Measurements from ENCODE around the gene ZFAND2B.

Gene ZFAND2B

DNA sequence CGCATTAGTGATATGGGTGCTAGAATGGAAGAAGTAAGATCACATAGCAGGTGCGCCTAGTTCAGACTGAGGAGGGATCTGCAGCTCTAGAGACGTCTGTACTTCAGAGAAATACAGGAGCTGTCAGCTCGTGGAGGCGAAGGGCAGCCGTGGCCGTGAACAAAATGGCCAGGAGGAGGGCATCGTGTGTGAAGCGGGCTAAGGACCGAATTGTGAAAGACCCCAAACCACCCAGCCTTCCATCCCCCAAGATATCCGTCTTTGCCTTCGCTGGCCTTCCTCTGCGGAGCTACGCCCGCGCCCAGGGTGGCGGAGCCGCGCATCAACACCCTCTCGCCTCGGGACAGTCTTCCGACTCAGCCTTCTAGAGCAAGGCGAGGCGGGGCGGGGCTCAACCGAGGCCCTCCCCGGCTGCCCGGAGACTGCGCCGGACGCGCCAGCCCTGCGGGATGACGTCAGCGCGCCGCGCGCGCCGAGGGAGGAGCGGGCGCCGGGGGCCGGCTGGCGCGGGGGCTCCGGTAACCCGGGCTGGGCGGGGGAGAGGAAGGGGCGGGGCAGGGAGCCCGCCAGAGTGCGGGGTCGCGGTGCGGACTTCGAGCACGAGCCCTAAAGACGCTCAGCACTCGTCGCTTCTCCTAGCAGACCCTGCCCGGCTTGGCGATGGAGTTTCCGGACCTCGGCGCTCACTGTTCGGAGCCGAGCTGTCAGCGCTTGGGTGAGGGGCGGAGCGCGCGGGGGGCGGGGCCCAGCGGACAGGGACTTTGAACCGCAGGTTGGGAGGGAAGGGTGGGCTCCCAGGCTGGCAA is at the start of gene ZFAND2B:
Gene ZFAND2B (plus strand): TSS at position 455 of the 806 bp plus-strand sequence. CDS start 206 bp downstream, at position 661.
- peak; percentile 98 for DNase-seq

GRCh38 chr2:219157396-219157795 is 49.2 kb upstream of the ZFAND2B start:
- no peak for DNase-seq

DNA sequence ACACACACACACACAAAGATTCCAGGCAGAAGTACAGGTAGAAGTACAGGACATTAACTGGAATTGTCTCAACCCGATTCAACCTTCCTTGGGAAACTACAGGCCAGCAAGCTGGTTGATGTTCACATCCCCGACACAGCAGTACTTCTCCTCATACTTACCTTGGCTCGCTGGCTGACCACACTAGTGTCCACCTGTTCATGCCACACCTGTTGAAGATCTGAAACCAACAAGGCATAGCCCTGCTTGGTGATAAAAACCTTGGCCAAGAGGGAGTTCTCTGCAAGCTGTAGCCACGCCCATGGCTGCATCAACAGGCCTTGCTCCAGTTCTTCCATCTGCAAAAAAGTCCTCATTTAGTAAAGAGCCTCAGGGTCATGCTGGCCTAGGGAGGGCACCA is 48.6 kb upstream of the ZFAND2B start:
- no peak for DNase-seq

DNA sequence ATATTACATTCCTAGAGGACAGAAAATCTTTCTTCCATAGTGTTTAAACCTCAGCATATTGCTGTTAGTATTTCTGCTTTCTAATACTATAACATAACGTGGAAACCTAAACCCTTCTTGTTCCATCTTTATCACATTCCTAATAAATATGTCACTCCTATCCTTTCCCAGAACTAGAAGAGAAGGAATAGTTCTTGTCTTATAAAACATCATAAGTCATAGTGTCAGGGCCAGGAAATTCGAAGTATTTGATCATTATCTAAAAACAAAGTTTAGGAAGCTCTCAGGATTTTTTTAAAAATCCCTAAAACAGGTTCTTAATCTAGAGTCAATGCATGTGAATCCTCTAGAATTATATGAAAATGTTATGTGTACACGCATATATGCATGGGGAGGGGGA is 48.0 kb upstream of the ZFAND2B start:
- no peak for DNase-seq

- DNase-seq: no peak
Observed at GRCh38 chr2:219159771-219160185, 46.8 kb upstream of the ZFAND2B start.

DNA sequence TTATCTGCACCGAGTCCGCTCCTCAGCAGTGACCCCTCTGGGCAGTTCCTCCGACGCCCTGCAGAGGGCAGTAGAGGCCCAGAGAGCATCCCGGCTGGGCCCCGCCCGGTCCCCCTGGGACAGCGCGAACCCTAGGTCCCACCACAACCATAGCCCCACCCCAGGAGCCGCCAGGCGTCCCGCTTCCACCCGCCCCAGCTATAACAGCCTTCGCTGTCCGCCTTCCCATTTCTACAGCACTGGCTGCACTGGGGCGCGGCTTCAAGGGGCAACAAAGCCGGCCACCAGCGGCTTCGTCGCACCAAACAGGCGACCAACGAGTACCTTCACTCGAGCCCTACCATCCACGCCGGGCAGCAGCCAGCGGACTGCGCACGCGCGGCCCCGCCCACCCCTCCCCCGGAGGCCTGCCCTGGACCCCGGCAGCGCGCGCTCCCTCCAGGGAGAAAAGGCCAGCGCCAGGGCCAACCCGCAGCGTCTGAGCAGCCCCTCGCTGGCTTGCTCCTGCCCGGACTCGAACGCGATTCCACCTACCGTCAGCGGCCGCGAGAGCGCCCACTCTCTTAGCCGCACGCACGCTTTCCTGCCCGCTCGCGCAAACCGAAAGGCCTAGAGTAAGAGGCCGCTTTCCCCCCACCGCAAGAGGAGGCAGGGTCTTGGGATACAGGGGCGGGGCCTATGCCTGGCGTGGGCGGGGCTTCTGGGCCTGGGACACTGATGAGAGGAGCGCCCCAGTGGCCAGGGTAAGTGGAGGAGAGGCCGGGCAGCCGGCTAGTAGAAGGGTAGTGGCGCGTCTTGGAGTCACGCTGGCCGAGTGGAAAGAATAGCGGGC is 46.2 kb upstream of the ZFAND2B start, which contains the start of gene NHEJ1:
Gene NHEJ1 (minus strand): TSS at position 630 of the 832 bp plus-strand sequence. CDS start 2,453 bp downstream, outside the sequence.
- DNase-seq: peak; percentile 97

- DNase-seq: no peak
Observed at GRCh38 chr2:219161097-219161496, 45.5 kb upstream of the ZFAND2B start.

- DNase-seq: no peak
Observed at GRCh38 chr2:219163156-219163555, 43.4 kb upstream of the ZFAND2B start.

- DNase-seq: no peak
Observed at GRCh38 chr2:219165058-219165911, 41.3 kb upstream of the ZFAND2B start.

DNA sequence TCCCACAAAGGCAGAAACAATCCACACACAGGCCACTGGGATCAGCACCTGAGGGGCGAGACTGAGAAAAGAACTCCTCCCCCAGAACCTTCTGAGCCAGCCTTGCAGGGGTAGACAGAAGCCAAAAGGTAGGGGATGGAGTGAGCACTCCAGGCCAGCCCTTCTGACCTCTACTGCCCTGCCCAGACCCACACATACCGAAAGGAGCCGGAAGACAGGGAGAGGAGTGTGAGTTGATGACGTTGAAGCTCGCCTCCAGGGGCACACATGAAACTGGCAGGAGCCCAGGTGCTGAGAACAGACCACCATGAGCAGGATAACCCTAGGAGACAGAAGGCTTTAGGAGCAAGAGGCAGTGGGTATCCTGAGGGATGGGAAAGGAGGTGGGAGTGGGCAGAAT is 38.6 kb upstream of the ZFAND2B start:
- no peak for DNase-seq

DNA sequence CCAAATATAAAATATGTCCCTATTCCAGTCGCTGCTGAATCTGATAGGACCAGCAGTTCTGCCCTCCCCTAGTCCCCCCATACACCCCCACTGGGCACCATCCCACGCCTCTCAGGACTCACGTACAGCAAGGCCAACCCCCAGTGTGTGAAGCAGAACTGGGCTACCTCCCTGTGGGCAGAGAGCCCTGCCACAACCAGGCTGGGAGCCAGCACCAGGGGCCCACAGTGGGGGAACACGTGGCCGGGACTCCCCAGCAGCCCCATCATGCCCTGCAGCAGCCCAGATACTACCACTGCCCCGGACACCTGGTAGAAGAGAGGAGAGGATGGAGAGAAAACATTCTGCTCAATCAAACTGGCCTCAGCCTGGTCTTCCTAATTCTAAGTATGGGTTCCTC is 38.1 kb upstream of the ZFAND2B start:
- no peak for DNase-seq

GRCh38 chr2:219168932-219169331 is 37.6 kb upstream of the ZFAND2B start:
- no peak for DNase-seq

DNA sequence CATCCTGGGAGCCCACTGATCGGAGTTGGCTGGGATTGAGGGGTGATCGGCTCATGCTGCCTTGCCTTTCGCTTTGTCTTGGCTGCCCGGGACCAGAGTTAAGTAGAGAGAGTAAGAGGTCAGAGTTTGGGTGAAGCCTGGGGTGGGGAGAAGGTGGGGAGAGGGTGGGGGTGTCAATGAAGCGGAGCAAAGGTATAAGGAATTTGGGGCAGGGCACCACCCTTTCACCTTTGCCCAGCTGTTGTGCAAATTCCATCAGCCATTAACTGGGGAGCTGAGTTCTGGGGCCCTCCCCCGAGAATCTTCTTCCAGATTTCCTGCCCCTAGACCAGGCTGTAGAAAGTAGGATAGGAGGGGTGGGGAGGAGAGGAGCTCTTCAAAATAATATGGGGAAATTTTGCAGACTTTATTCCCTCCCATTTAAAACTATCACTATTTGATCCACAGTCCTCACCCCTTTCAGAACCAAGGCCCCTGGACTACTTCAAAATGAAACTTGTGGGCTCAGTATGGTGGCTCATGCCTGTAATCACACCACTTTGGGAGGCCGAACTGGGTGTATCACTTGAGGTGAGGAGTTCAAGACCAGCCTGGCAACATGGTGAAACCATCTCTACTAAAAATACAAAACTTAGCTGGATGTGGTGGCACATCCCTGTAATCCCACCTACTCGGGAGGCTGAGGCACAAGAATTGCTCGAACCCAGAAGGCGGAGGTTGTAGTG is 36.5 kb upstream of the ZFAND2B start, which contains the start of gene SLC23A3:
Gene SLC23A3 (minus strand): TSS at position 100 of the 725 bp plus-strand sequence. CDS start 45 bp downstream, at position 55.
- DNase-seq: no peak

DNA sequence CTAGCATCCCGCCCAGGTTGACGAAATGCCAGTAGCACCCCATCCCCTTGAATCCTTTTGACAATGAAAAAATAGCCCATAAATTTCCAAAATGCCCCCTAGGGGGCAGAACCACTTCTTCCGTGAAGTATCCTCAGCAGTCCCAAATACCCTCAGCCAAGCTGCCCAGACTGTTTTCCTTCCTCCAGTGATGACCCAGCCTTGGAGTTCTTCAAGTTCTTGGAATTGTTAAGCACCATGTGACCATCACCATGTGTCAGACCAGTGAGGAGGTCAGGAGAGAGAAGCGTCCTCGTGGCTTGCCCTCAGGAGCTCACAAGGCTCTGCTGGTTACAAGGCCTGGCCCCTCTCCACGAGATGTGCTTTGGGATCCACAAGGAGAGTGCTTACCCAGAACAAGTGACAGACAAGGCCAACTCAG is 35.3 kb upstream of the ZFAND2B start:
- DNase-seq: no peak

- DNase-seq: no peak
Observed at GRCh38 chr2:219172231-219173154, 34.1 kb upstream of the ZFAND2B start.

- no peak for DNase-seq
Observed at GRCh38 chr2:219173176-219173575, 33.4 kb upstream of the ZFAND2B start.

DNA sequence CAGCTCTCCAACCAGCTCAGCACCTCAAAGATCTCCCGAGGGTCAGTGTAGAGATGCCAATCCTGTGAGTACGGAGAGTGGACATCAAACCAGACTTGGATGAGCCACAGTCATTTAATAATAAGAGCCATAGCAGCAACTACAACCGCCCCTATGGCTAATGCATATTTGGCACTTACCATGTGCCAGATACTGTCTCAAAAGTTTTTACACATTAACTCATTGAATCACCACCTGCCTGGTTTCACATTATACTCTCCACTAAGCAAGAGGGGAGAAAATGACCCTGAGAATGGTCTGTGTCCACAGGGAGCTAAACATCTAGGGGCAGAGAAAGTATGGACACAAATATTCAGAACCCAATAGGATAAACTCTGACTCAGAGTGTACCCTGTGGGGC is 32.4 kb upstream of the ZFAND2B start:
- no peak for DNase-seq

GRCh38 chr2:219174801-219175200 is 31.8 kb upstream of the ZFAND2B start:
- DNase-seq: no peak

DNA sequence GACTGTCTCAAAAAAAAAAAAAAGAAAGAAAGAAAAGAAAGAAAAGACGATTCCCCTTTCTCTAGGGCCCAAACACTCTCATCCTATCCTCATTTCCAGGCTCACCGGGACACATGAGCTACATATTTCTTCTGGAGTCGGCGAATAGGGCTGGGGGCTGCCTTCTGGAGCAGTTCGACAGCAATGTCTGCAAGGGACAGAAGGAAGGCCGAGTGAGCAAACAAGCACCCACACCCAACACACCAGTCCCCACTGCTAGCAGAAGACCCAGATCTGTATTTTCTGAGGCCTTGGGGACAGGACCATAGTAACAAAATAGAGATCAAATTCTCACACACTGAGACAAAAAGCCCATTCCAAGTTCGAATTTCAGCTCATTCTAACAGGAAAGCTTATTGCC is 31.1 kb upstream of the ZFAND2B start:
- no peak for DNase-seq

GRCh38 chr2:219175928-219176817 is 30.4 kb upstream of the ZFAND2B start:
- no peak for DNase-seq

All from activated effector memory CD4-positive, alpha-beta T cell treated with anti-CD3 and anti-CD28 coated beads, Interleukin-2, amount 50 U/mL, for 16 hours (primary cell).